IMR-90 (cell line): ENCODE data around the gene TTF2. TPM values are rescaled to one million over a fixed set of nuclear protein-coding genes. Genes with fewer than 3 reads are reported as not detected.

Experiments
- ATAC-seq: fragments of 200-7000 bp; cut with Tn5 transposase; 2 replicates; pipeline ENCODE4 v1.9.1; 2020; ENCODE audit warnings: low read depth, mild to moderate bottlenecking, moderate library complexity
- BruUV-seq: library from RNA; stranded (reverse); fragments of 400-500 nt; replicated peaks from 2 replicates; lab custom pipeline; 2021; lab: Mats Ljungman, UMichigan
- CTCF ChIA-PET: fragments of 300-600 bp; formaldehyde crosslinking; extraction: SDS; loops from one replicate; lab custom pipeline; 2021; ENCODE audit warnings: antibody characterized with exemption; lab: Yijun Ruan, JAX
- POLR2A ChIA-PET: fragments of 300-600 bp; sonication (Branson Sonifier 250); formaldehyde crosslinking; loops from one replicate; lab custom pipeline; 2022; ENCODE audit warnings: antibody characterized with exemption; ENCODE audit not compliant: unreplicated experiment; lab: Charles Lee
- DNase-seq: peaks from one replicate; pipeline ENCODE4 v3.0.0; 2013
- H2AFZ ChIP-seq: replicated peaks from 2 replicates; pipeline ENCODE3; 2013; ENCODE audit warnings: low read length, mild to moderate bottlenecking; ENCODE audit not compliant: poor library complexity
- H2AK5ac ChIP-seq: 2 replicates; pipeline ENCODE4 v1.6.1; 2013; ENCODE audit warnings: low read depth, low read length, inconsistent platforms
- H2AK9ac ChIP-seq: replicated peaks from 2 replicates; pipeline ENCODE3; 2013; ENCODE audit warnings: mild to moderate bottlenecking, low read depth, low read length, moderate library complexity; ENCODE audit not compliant: poor library complexity
- H2BK120ac ChIP-seq: 2 replicates; pipeline ENCODE4 v1.6.1; 2013; ENCODE audit warnings: low read depth, low read length, inconsistent platforms
- H2BK15ac ChIP-seq: 3 replicates; pipeline ENCODE4 v1.6.1; 2013; ENCODE audit warnings: low read depth, low read length, inconsistent platforms
- H2BK20ac ChIP-seq: 2 replicates; pipeline ENCODE4 v1.6.1; 2013; ENCODE audit warnings: low read depth, mild to moderate bottlenecking, inconsistent platforms, low read length, moderate library complexity
- H2BK5ac ChIP-seq: 2 replicates; pipeline ENCODE4 v1.6.1; 2013; ENCODE audit warnings: mild to moderate bottlenecking, low read depth, low read length, inconsistent platforms; ENCODE audit not compliant: poor library complexity, severe bottlenecking
- H3K14ac ChIP-seq: replicated peaks from 2 replicates; pipeline ENCODE4 v1.6.1; 2013; ENCODE audit warnings: low read depth, low read length, inconsistent platforms
- H3K18ac ChIP-seq: 2 replicates; pipeline ENCODE4 v1.6.1; 2013; ENCODE audit warnings: low read depth, low read length, control low read depth
- H3K23ac ChIP-seq: 2 replicates; pipeline ENCODE4 v1.6.1; 2013; ENCODE audit warnings: low read depth, low read length, inconsistent platforms
- H3K27ac ChIP-seq: 2 replicates; pipeline ENCODE4 v1.5.1; 2013; ENCODE audit warnings: mild to moderate bottlenecking, control low read depth, low read length; ENCODE audit not compliant: insufficient read depth
- H3K27me3 ChIP-seq: 2 replicates; pipeline ENCODE4 v1.6.1; 2013; ENCODE audit warnings: low read length; ENCODE audit not compliant: control insufficient read depth, insufficient read depth
- H3K36me3 ChIP-seq: 2 replicates; pipeline ENCODE4 v1.6.1; 2013; ENCODE audit warnings: low read length, mixed read lengths; ENCODE audit not compliant: control insufficient read depth, insufficient read depth
- H3K4ac ChIP-seq: 2 replicates; pipeline ENCODE4 v1.6.1; 2013; ENCODE audit warnings: low read depth, low read length, inconsistent platforms
- H3K4me1 ChIP-seq: 2 replicates; pipeline ENCODE4 v1.6.1; 2013; ENCODE audit warnings: low read length, mixed read lengths; ENCODE audit not compliant: control insufficient read depth, insufficient read depth
- H3K4me2 ChIP-seq: 2 replicates; pipeline ENCODE4 v1.6.1; 2013; ENCODE audit warnings: low read depth, mild to moderate bottlenecking, control low read depth, low read length, moderate library complexity
- H3K4me3 ChIP-seq: 2 replicates; pipeline ENCODE4 v1.5.1; 2013; ENCODE audit warnings: low read depth, mild to moderate bottlenecking, control low read depth, low read length, moderate library complexity; ENCODE audit not compliant: insufficient read depth
- H3K56ac ChIP-seq: 2 replicates; pipeline ENCODE4 v1.6.1; 2013; ENCODE audit warnings: low read length, inconsistent platforms; ENCODE audit not compliant: insufficient read depth; ENCODE audit errors: extremely low read depth
- H3K79me1 ChIP-seq, 2 experiments: 2 replicates each; pipeline ENCODE4 v1.6.1; 2013; ENCODE audit warnings: low read length in 2 of 2, inconsistent platforms in 1 of 2, low read depth in 1 of 2
- H3K9ac ChIP-seq: 2 replicates; pipeline ENCODE4 v1.6.1; 2013; ENCODE audit warnings: low read depth, low read length, control low read depth
- H3K9me1 ChIP-seq: 2 replicates; pipeline ENCODE4 v1.6.1; 2013; ENCODE audit warnings: low read length, inconsistent platforms; ENCODE audit not compliant: insufficient read depth
- H3K9me3 ChIP-seq: 2 replicates; pipeline ENCODE4 v1.6.1; 2013; ENCODE audit warnings: low read length; ENCODE audit not compliant: control insufficient read depth, insufficient read depth
- H4K20me1 ChIP-seq: 2 replicates; pipeline ENCODE4 v1.6.1; 2013; ENCODE audit warnings: low read length, inconsistent platforms; ENCODE audit not compliant: insufficient read depth
- H4K5ac ChIP-seq: 2 replicates; pipeline ENCODE4 v1.6.1; 2013; ENCODE audit warnings: mild to moderate bottlenecking, low read depth, low read length, control low read depth
- H4K8ac ChIP-seq, 2 experiments: 2 replicates each; pipeline ENCODE4 v1.6.1; 2013; ENCODE audit warnings: low read depth in 2 of 2, low read length in 2 of 2, control low read depth in 1 of 2, inconsistent platforms in 1 of 2
- H4K91ac ChIP-seq: 2 replicates; pipeline ENCODE4 v1.6.1; 2013; ENCODE audit warnings: low read depth, low read length, inconsistent platforms; ENCODE audit not compliant: insufficient read depth
- BHLHE40 ChIP-seq: fragments of 150-350 bp; IDR thresholded peaks from 2 replicates; pipeline ENCODE4 v1.6.1; 2016; ENCODE audit warnings: mild to moderate bottlenecking, low read depth, low read length
- CEBPB ChIP-seq: IDR thresholded peaks from 2 replicates; pipeline ENCODE4 v1.6.1; 2012; ENCODE audit warnings: low read depth, low read length, improper control_type of control experiment
- CHD1 ChIP-seq: IDR thresholded peaks from 2 replicates; pipeline ENCODE4 v1.6.1; 2012; ENCODE audit warnings: low read depth, low read length, improper control_type of control experiment
- FOS ChIP-seq: fragments of 150-350 bp; IDR thresholded peaks from 2 replicates; pipeline ENCODE4 v1.6.1; 2016; ENCODE audit warnings: low read depth, low read length
- MAFK ChIP-seq: IDR thresholded peaks from 2 replicates; pipeline ENCODE4 v1.6.1; 2012; ENCODE audit warnings: low read depth, low read length, improper control_type of control experiment
- MAZ ChIP-seq: IDR thresholded peaks from 2 replicates; pipeline ENCODE4 v1.6.1; 2012; ENCODE audit warnings: low read depth, mild to moderate bottlenecking, low read length, improper control_type of control experiment, moderate library complexity, borderline replicate concordance
- MXI1 ChIP-seq: IDR thresholded peaks from 2 replicates; pipeline ENCODE4 v1.6.1; 2012; ENCODE audit warnings: low read depth, mild to moderate bottlenecking, low read length, moderate library complexity, borderline replicate concordance
- NFE2L2 ChIP-seq: fragments of 150-350 bp; IDR thresholded peaks from 2 replicates; pipeline ENCODE4 v1.6.1; 2016; ENCODE audit warnings: low read depth, mild to moderate bottlenecking, low read length
- POLR2A ChIP-seq: IDR thresholded peaks from 2 replicates; pipeline ENCODE4 v1.6.1; 2012; ENCODE audit warnings: mild to moderate bottlenecking, low read depth, low read length
- RAD21 ChIP-seq: IDR thresholded peaks from 2 replicates; pipeline ENCODE4 v1.6.1; 2012; ENCODE audit warnings: low read length, improper control_type of control experiment
- RCOR1 ChIP-seq: IDR thresholded peaks from 2 replicates; pipeline ENCODE4 v1.6.1; 2012; ENCODE audit warnings: mild to moderate bottlenecking, low read length, improper control_type of control experiment; ENCODE audit not compliant: insufficient replicate concordance
- RFX5 ChIP-seq: IDR thresholded peaks from 2 replicates; pipeline ENCODE4 v1.8.0; 2012; ENCODE audit warnings: low read depth, mild to moderate bottlenecking, low read length, moderate library complexity
- SMC3 ChIP-seq: fragments of 150-350 bp; IDR thresholded peaks from 2 replicates; pipeline ENCODE4 v1.6.1; 2016; ENCODE audit warnings: low read depth, mild to moderate bottlenecking, antibody characterized with exemption, low read length, moderate library complexity
- WGBS, 2 experiments: methylation state at CpG; one replicate each; pipeline versions ENCODE4 v1.1.5 to v1.1.7; 2013; ENCODE audit warnings: missing lambda C conversion rate in 2 of 2; ENCODE audit not compliant: insufficient read length in 1 of 2; ENCODE audit errors: extremely low coverage in 2 of 2; 5-methylcytosine and 5-hydroxymethylcytosine counted together
- dilution Hi-C: fragments of 300-500 bp; cut with HindIII; formaldehyde crosslinking; loops from one replicate; pipeline ENCODE4 v1.14.3; 2018; ENCODE audit warnings: low sequenced_read_pairs; ENCODE audit not compliant: unreplicated experiment
- in situ Hi-C: fragments of 300-500 bp; cut with MboI; formaldehyde crosslinking; loops from 3 replicates; pipeline ENCODE4 v1.14.3; 2019; ENCODE audit warnings: low sequenced_read_pairs, inconsistent platforms, mixed read lengths
- intact Hi-C: fragments of 100-400 bp; cut with micrococcal nuclease; formaldehyde crosslinking; loops from 2 replicates; pipeline ENCODE4 v1.10.0; 2022
- polyA plus RNA-seq, 3 experiments: library from polyadenylated mRNA; depleted of rRNA; stranded (reverse); fragments of >200 nt; gene quantifications; 2 replicates each; pipeline ENCODE4 v1.2.3, GENCODE V29; 2012; ENCODE audit warnings: low replicate concordance in 1 of 3
- total RNA-seq: library from RNA; depleted of rRNA; stranded (reverse); fragments of >200 nt; gene quantifications from 2 replicates; pipeline ENCODE4 v1.2.3, GENCODE V29; 2012
- TF ChIP-seq, protein P1 (sequence below): fragments of 150-350 bp; IDR thresholded peaks from 2 replicates; pipeline ENCODE4 v1.6.1; 2017; ENCODE audit warnings: mild to moderate bottlenecking, antibody characterized with exemption, low read length, low read depth
- TF ChIP-seq, protein P2 (sequence below): conservative IDR thresholded peaks from 2 replicates; pipeline ENCODE4 v1.5.1; 2012; ENCODE audit warnings: mild to moderate bottlenecking, low read depth, low read length, improper control_type of control experiment
- TF ChIP-seq, protein P3 (sequence below): fragments of 150-350 bp; IDR thresholded peaks from 2 replicates; pipeline ENCODE4 v1.6.1; 2016; ENCODE audit warnings: low read depth, mild to moderate bottlenecking, low read length, moderate library complexity, borderline replicate concordance

TTF2 gene
- total and polyA plus RNA-seq, 2 of the 4 experiments (the other 2 are of a cell fraction): 11.5 to 14.7 TPM

DNA sequence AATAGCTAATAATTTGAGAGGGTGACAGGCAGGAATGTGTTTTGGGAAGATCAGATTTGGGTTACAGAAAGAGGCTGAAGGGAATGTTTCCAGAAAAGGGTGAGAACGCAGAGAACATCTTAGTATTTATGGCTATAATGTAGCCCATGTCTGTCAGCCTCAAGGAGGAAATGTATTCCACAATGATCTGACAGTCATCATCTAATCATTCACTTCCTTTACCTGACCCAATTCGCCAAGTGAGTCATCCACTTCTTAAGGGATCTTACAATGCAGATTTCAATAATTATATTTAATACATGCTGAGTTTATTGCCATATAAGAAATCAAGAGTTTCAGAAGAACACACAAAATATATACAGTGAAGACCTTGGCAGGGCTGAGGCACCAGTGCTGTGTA is 50.6 kb downstream of the TTF2 start:
- intact Hi-C loops: no loop called here

More for the DNA sequence above, 50.6 kb downstream of the TTF2 start:
- dilution Hi-C loops: no loop called here
- H3K9ac ChIP-seq: no peak overlapping the region
- no TSS peak for BruUV-seq
- no peak overlapping the region for H2BK15ac ChIP-seq
- ATAC-seq (no peak), DNase-seq (peak; percentile 47)
- no peak overlapping the region for H3K4me2 ChIP-seq
- no peaks in the 10 kb centered on the region for H3K9me3 ChIP-seq
- H4K91ac ChIP-seq: no peak overlapping the region
- H3K79me1 ChIP-seq: no peaks in the 10 kb centered on the region
- no peak overlapping the region for H2AK9ac ChIP-seq
- H2BK120ac ChIP-seq: no peak overlapping the region
- H3K27me3 ChIP-seq: no peaks in the 10 kb centered on the region
- no peak overlapping the region for H3K56ac ChIP-seq
- H3K18ac ChIP-seq: no peak overlapping the region
- no peak overlapping the region for H3K27ac ChIP-seq
- H4K20me1 ChIP-seq: no peaks in the 10 kb centered on the region
- ChIA-PET POLR2A (no interaction called here), CTCF (interaction anchor here (0.8 to 1.3 kb wide), 2 partner anchors 18 to 174 kb away, joined by 3 read pairs; no protein-coding TSS in a partner anchor)
- no peak overlapping the region for H2AK5ac ChIP-seq
- no peak overlapping the region for H2BK20ac ChIP-seq
- H3K4me1 ChIP-seq: no peaks in the 10 kb centered on the region
- H3K9me1 ChIP-seq: no peaks in the 10 kb centered on the region; the same call in 1 of the 2 replicates
- WGBS, 2 experiments: no CpG with 5 or more reads among the region's 2 CpGs
- in situ Hi-C loops: no loop called here
- H2AFZ ChIP-seq: no peak overlapping the region
- H2BK5ac ChIP-seq: no peak overlapping the region
- no peak overlapping the region for H3K23ac ChIP-seq
- no peak overlapping the region for H3K14ac ChIP-seq
- no peak for TF ChIP-seq MAZ
- TF ChIP-seq, protein P1, sequence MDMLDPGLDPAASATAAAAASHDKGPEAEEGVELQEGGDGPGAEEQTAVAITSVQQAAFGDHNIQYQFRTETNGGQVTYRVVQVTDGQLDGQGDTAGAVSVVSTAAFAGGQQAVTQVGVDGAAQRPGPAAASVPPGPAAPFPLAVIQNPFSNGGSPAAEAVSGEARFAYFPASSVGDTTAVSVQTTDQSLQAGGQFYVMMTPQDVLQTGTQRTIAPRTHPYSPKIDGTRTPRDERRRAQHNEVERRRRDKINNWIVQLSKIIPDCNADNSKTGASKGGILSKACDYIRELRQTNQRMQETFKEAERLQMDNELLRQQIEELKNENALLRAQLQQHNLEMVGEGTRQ: no peak
- TF ChIP-seq RAD21: no peak
- TF ChIP-seq MXI1: no peak
- no peak for TF ChIP-seq SMC3
- no peak for TF ChIP-seq RFX5
- TF ChIP-seq NFE2L2: no peak
- no peak for TF ChIP-seq BHLHE40
- no peak for TF ChIP-seq FOS
- no peak for TF ChIP-seq CEBPB
- no peak for TF ChIP-seq MAFK
- TF ChIP-seq POLR2A: no peak
- TF ChIP-seq, protein P2, sequence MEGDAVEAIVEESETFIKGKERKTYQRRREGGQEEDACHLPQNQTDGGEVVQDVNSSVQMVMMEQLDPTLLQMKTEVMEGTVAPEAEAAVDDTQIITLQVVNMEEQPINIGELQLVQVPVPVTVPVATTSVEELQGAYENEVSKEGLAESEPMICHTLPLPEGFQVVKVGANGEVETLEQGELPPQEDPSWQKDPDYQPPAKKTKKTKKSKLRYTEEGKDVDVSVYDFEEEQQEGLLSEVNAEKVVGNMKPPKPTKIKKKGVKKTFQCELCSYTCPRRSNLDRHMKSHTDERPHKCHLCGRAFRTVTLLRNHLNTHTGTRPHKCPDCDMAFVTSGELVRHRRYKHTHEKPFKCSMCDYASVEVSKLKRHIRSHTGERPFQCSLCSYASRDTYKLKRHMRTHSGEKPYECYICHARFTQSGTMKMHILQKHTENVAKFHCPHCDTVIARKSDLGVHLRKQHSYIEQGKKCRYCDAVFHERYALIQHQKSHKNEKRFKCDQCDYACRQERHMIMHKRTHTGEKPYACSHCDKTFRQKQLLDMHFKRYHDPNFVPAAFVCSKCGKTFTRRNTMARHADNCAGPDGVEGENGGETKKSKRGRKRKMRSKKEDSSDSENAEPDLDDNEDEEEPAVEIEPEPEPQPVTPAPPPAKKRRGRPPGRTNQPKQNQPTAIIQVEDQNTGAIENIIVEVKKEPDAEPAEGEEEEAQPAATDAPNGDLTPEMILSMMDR: no peak
- TF ChIP-seq RCOR1: no peak
- TF ChIP-seq, protein P3, sequence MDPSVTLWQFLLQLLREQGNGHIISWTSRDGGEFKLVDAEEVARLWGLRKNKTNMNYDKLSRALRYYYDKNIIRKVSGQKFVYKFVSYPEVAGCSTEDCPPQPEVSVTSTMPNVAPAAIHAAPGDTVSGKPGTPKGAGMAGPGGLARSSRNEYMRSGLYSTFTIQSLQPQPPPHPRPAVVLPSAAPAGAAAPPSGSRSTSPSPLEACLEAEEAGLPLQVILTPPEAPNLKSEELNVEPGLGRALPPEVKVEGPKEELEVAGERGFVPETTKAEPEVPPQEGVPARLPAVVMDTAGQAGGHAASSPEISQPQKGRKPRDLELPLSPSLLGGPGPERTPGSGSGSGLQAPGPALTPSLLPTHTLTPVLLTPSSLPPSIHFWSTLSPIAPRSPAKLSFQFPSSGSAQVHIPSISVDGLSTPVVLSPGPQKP: no peak
- TF ChIP-seq CHD1: no peak
- H4K5ac ChIP-seq: no peak overlapping the region
- no peak overlapping the region for H4K8ac ChIP-seq
- H3K36me3 ChIP-seq: peaks cover 10% of the 10 kb centered on the region
- H3K4me3 ChIP-seq: no peak overlapping the region
- H3K4ac ChIP-seq: no peak overlapping the region
